GM23338 (cell line): ENCODE results near the gene CACNB2. TPM values are rescaled to one million over a fixed set of nuclear protein-coding genes. Genes with fewer than 3 reads are reported as not detected.

Experiments used
- ATAC-seq: fragments of 200-7000 bp; cut with Tn5 transposase; 3 replicates; pipeline ENCODE4 v1.9.1; 2020
- DNase-seq: peaks from one replicate; pipeline ENCODE4 v3.0.0-alpha.2; 2015; ENCODE audit warnings: low spot score
- H2AFZ ChIP-seq: fragments of 200-600 bp; sonication (generic); 2 replicates; pipeline ENCODE4 v1.8.0; 2016; ENCODE audit warnings: antibody characterized with exemption, mild to moderate bottlenecking, moderate library complexity
- H3F3A ChIP-seq: fragments of 200-600 bp; sonication (generic); replicated peaks from 2 replicates; pipeline ENCODE4 v1.8.0; 2017; ENCODE audit warnings: antibody characterized with exemption, mixed run types, low read depth
- H3K27ac ChIP-seq: fragments of 200-600 bp; sonication (generic); 2 replicates; pipeline ENCODE4 v1.6.1; 2016; ENCODE audit warnings: low read depth
- H3K27me3 ChIP-seq: fragments of 200-600 bp; sonication (generic); 2 replicates; pipeline ENCODE4 v1.8.0; 2016; ENCODE audit warnings: mild to moderate bottlenecking, mixed run types, moderate library complexity; ENCODE audit not compliant: insufficient read depth
- H3K36me3 ChIP-seq: fragments of 200-600 bp; sonication (generic); 2 replicates; pipeline ENCODE4 v1.8.0; 2016; ENCODE audit warnings: mild to moderate bottlenecking; ENCODE audit not compliant: insufficient read depth
- H3K4me1 ChIP-seq: fragments of 200-600 bp; sonication (generic); 2 replicates; pipeline ENCODE4 v1.8.0; 2016; ENCODE audit warnings: mild to moderate bottlenecking, moderate library complexity; ENCODE audit not compliant: insufficient read depth
- H3K4me2 ChIP-seq: fragments of 200-600 bp; sonication (generic); 2 replicates; pipeline ENCODE4 v1.7.1; 2017; ENCODE audit warnings: mixed run types
- H3K4me3 ChIP-seq: fragments of 200-600 bp; sonication (generic); 2 replicates; pipeline ENCODE4 v1.6.1; 2016; ENCODE audit warnings: mixed run types
- H3K79me2 ChIP-seq: fragments of 200-600 bp; sonication (generic); replicated peaks from 2 replicates; pipeline ENCODE4 v1.8.0; 2017; ENCODE audit warnings: mild to moderate bottlenecking; ENCODE audit not compliant: insufficient read depth
- H3K9me2 ChIP-seq: fragments of 200-600 bp; sonication (generic); 2 replicates; pipeline ENCODE4 v1.8.0; 2017; ENCODE audit not compliant: insufficient read depth
- H4K20me1 ChIP-seq: fragments of 200-600 bp; sonication (generic); replicated peaks from 2 replicates; pipeline ENCODE4 v1.8.0; 2017; ENCODE audit warnings: mild to moderate bottlenecking; ENCODE audit not compliant: insufficient read depth
- H3K27ac Mint-ChIP-seq: 2 replicates; pipeline ENCODE4 v1.8.0; 2020; ENCODE audit warnings: inconsistent platforms, mild to moderate bottlenecking, moderate library complexity, mixed read lengths
- H3K27me3 Mint-ChIP-seq: 3 replicates; pipeline ENCODE4 v1.8.0; 2022; ENCODE audit warnings: low read depth, mild to moderate bottlenecking, moderate library complexity, mixed read lengths, inconsistent platforms; ENCODE audit not compliant: insufficient read depth, poor library complexity
- H3K36me3 Mint-ChIP-seq: 3 replicates; pipeline ENCODE4 v1.8.0; 2021; ENCODE audit warnings: low read depth, mild to moderate bottlenecking, inconsistent platforms, moderate library complexity, mixed read lengths
- H3K4me1 Mint-ChIP-seq: 3 replicates; pipeline ENCODE4 v1.8.0; 2020; ENCODE audit warnings: mild to moderate bottlenecking, inconsistent platforms, mixed read lengths
- H3K4me3 Mint-ChIP-seq: 3 replicates; pipeline ENCODE4 v1.8.0; 2021; ENCODE audit warnings: moderate library complexity, mild to moderate bottlenecking, inconsistent platforms, mixed read lengths
- H3K9me3 Mint-ChIP-seq: 3 replicates; pipeline ENCODE4 v1.8.0; 2020; ENCODE audit warnings: moderate library complexity, mild to moderate bottlenecking, inconsistent platforms, mixed read lengths
- CREB1 ChIP-seq: fragments of 250-450 bp; sonication (Bioruptor Pico); IDR thresholded peaks from 2 replicates; pipeline ENCODE4 v1.5.0; 2020; ENCODE audit warnings: low read depth, mild to moderate bottlenecking, moderate library complexity
- EZH2 ChIP-seq: fragments of 200-600 bp; sonication (generic); IDR thresholded peaks from one replicate; pipeline ENCODE4 v1.8.0; 2017; ENCODE audit warnings: antibody characterized with exemption, mild to moderate bottlenecking, low read depth; ENCODE audit not compliant: unreplicated experiment
- EZH2phosphoT487 ChIP-seq: fragments of 200-600 bp; sonication (generic); IDR thresholded peaks from one replicate; pipeline ENCODE4 v1.8.1; 2018; ENCODE audit warnings: antibody characterized with exemption; ENCODE audit not compliant: unreplicated experiment
- JUNB ChIP-seq: IDR thresholded peaks from one replicate; pipeline ENCODE4 v1.6.1; 2016; ENCODE audit warnings: antibody characterized with exemption; ENCODE audit not compliant: unreplicated experiment
- NANOG ChIP-seq: IDR thresholded peaks from 2 replicates; pipeline ENCODE4 v1.6.1; 2016; ENCODE audit warnings: antibody characterized with exemption, borderline replicate concordance
- POLR2AphosphoS5 ChIP-seq: IDR thresholded peaks from 2 replicates; pipeline ENCODE4 v1.6.1; 2016; ENCODE audit warnings: antibody characterized with exemption, low read depth
- STAT1 ChIP-seq: IDR thresholded peaks from one replicate; pipeline ENCODE4 v1.6.1; 2016; ENCODE audit warnings: antibody characterized with exemption; ENCODE audit not compliant: unreplicated experiment
- ZNF114 ChIP-seq: fragments of 250-450 bp; sonication (Bioruptor Pico); IDR thresholded peaks from 2 replicates; pipeline ENCODE4 v1.5.0; 2020; ENCODE audit warnings: mild to moderate bottlenecking, moderate library complexity
- ZNF331 ChIP-seq: fragments of 250-450 bp; sonication (Bioruptor Pico); IDR thresholded peaks from 2 replicates; pipeline ENCODE4 v1.5.0; 2020; ENCODE audit warnings: low read depth, mild to moderate bottlenecking, moderate library complexity
- ZNF462 ChIP-seq: fragments of 250-450 bp; sonication (Bioruptor Pico); IDR thresholded peaks from 2 replicates; pipeline ENCODE4 v1.5.0; 2020; ENCODE audit warnings: mild to moderate bottlenecking, moderate library complexity
- polyA plus RNA-seq: library from polyadenylated mRNA; unstranded; fragments of >200 nt; fragmentation: Nextera tagmentation; extraction: Ambion mirVana; gene quantifications from 2 replicates; pipeline ENCODE4 v1.2.1, GENCODE V29; 2016
- total RNA-seq: library from RNA; depleted of rRNA; stranded (reverse); fragments of >200 nt; shearing (Covaris generic); gene quantifications from 2 replicates; pipeline ENCODE4 v1.2.3, GENCODE V29; 2014
- TF ChIP-seq, protein P1 (sequence below), 2 experiments: fragments of 200-600 bp in 1 of 2; sonication (generic) in 1 of 2; conservative IDR thresholded peaks; 2 replicates each; pipeline versions ENCODE4 v1.5.1 to v1.6.1; 2016 to 2017; ENCODE audit warnings: antibody characterized with exemption in 2 of 2, low read depth in 2 of 2, mild to moderate bottlenecking in 2 of 2, moderate library complexity in 1 of 2
- TF ChIP-seq, protein P2 (sequence below): IDR thresholded peaks from one replicate; pipeline ENCODE4 v1.6.1; 2018; ENCODE audit warnings: antibody characterized with exemption; ENCODE audit not compliant: unreplicated experiment
- TF ChIP-seq, protein P3 (sequence below): IDR thresholded peaks from 2 replicates; pipeline ENCODE4 v1.6.1; 2016; ENCODE audit warnings: antibody characterized with exemption

The CACNB2 gene
- total and polyA plus RNA-seq, 2 experiments from 2014 or later = 5.0 to 5.9 TPM

DNA sequence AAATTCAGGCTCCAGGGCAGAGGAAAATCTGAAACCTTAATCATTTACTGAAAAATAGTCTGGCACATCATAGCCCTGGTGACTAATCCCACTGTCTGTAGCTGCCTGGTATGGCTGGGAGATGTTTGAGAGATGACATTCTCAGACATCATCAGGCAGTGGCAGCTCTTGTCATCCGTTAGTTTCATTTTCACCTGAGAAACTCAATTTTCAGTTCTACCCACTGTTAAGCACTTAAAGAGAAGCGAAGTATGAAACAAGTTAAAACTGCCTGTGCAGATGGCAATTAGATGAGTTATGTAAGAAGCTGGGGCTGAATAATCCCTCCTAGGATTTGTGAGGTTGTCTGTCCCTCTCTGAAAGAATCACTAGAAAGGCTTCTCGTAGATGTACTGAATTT lies 361.0 kb downstream of the CACNB2 start:
- H3F3A ChIP-seq = no peaks in the 10 kb centered on the region
- H4K20me1 ChIP-seq = no peaks in the 10 kb centered on the region
- no peaks in the 10 kb centered on the region for H3K36me3 ChIP-seq
- Mint-ChIP-seq H3K27me3 (peaks cover 2% of the 10 kb centered on the region), H3K27ac (no peak overlapping the region), H3K36me3 (no peaks in the 10 kb centered on the region), H3K4me3 (no peak overlapping the region), H3K9me3 (no peaks in the 10 kb centered on the region), H3K4me1 (peaks cover 17% of the 10 kb centered on the region)
- no peaks in the 10 kb centered on the region for H3K79me2 ChIP-seq
- H2AFZ ChIP-seq = no peak overlapping the region
- no peaks in the 10 kb centered on the region for H3K27me3 ChIP-seq
- TF ChIP-seq, protein P1, sequence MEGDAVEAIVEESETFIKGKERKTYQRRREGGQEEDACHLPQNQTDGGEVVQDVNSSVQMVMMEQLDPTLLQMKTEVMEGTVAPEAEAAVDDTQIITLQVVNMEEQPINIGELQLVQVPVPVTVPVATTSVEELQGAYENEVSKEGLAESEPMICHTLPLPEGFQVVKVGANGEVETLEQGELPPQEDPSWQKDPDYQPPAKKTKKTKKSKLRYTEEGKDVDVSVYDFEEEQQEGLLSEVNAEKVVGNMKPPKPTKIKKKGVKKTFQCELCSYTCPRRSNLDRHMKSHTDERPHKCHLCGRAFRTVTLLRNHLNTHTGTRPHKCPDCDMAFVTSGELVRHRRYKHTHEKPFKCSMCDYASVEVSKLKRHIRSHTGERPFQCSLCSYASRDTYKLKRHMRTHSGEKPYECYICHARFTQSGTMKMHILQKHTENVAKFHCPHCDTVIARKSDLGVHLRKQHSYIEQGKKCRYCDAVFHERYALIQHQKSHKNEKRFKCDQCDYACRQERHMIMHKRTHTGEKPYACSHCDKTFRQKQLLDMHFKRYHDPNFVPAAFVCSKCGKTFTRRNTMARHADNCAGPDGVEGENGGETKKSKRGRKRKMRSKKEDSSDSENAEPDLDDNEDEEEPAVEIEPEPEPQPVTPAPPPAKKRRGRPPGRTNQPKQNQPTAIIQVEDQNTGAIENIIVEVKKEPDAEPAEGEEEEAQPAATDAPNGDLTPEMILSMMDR (conservative IDR thresholded peaks at IDR 0.05; ENCODE audit: low read depth in 2 of 2) = no peak
- TF ChIP-seq NANOG = no peak
- no peak for TF ChIP-seq CREB1 (CRISPR knock-in tag)
- TF ChIP-seq, protein P2, sequence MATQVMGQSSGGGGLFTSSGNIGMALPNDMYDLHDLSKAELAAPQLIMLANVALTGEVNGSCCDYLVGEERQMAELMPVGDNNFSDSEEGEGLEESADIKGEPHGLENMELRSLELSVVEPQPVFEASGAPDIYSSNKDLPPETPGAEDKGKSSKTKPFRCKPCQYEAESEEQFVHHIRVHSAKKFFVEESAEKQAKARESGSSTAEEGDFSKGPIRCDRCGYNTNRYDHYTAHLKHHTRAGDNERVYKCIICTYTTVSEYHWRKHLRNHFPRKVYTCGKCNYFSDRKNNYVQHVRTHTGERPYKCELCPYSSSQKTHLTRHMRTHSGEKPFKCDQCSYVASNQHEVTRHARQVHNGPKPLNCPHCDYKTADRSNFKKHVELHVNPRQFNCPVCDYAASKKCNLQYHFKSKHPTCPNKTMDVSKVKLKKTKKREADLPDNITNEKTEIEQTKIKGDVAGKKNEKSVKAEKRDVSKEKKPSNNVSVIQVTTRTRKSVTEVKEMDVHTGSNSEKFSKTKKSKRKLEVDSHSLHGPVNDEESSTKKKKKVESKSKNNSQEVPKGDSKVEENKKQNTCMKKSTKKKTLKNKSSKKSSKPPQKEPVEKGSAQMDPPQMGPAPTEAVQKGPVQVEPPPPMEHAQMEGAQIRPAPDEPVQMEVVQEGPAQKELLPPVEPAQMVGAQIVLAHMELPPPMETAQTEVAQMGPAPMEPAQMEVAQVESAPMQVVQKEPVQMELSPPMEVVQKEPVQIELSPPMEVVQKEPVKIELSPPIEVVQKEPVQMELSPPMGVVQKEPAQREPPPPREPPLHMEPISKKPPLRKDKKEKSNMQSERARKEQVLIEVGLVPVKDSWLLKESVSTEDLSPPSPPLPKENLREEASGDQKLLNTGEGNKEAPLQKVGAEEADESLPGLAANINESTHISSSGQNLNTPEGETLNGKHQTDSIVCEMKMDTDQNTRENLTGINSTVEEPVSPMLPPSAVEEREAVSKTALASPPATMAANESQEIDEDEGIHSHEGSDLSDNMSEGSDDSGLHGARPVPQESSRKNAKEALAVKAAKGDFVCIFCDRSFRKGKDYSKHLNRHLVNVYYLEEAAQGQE = no peak
- no peak for TF ChIP-seq ZNF114 (CRISPR knock-in tag)
- TF ChIP-seq JUNB = no peak
- no peak for TF ChIP-seq STAT1
- no peak for TF ChIP-seq POLR2AphosphoS5
- TF ChIP-seq EZH2phosphoT487 = no peak
- TF ChIP-seq ZNF462 (CRISPR knock-in tag) = no peak
- TF ChIP-seq, protein P3, sequence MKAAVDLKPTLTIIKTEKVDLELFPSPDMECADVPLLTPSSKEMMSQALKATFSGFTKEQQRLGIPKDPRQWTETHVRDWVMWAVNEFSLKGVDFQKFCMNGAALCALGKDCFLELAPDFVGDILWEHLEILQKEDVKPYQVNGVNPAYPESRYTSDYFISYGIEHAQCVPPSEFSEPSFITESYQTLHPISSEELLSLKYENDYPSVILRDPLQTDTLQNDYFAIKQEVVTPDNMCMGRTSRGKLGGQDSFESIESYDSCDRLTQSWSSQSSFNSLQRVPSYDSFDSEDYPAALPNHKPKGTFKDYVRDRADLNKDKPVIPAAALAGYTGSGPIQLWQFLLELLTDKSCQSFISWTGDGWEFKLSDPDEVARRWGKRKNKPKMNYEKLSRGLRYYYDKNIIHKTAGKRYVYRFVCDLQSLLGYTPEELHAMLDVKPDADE = no peak
- no peak for TF ChIP-seq EZH2
- TF ChIP-seq ZNF331 (CRISPR knock-in tag) = no peak
- H3K4me1 ChIP-seq = 0 out of 2 replicates have a peak, but pooled peaks cover 3% of the 10 kb centered on the region
- DNase-seq (no peak), ATAC-seq (no peak)
- H3K4me3 ChIP-seq = no peak overlapping the region
- no peak overlapping the region for H3K27ac ChIP-seq
- no peak overlapping the region for H3K4me2 ChIP-seq
- H3K9me2 ChIP-seq = no peaks in the 10 kb centered on the region
